Kidney epithelial cell (primary cell): ENCODE measurements around the gene HOATZ. TPM values are rescaled to one million over a fixed set of nuclear protein-coding genes. Genes with fewer than 3 reads are reported as not detected.
A peak's percentile ranks its signal among the peaks of the same experiment; 100 is the strongest.

ENCODE experiments used
- DNase-seq: peaks from one replicate; pipeline ENCODE4 v3.0.0-alpha.2; 2010; ENCODE audit warnings: low read depth
- H3K27me3 ChIP-seq: 2 replicates; pipeline ENCODE4 v1.6.0; 2011; ENCODE audit warnings: low read length; ENCODE audit not compliant: control insufficient read depth, insufficient read depth
- H3K36me3 ChIP-seq: 2 replicates; pipeline ENCODE4 v1.5.1; 2011; ENCODE audit warnings: low read length; ENCODE audit not compliant: control insufficient read depth, insufficient read depth
- H3K4me3 ChIP-seq: 2 replicates; pipeline ENCODE4 v1.5.1; 2011; ENCODE audit warnings: low read depth, mild to moderate bottlenecking, control low read depth, low read length
- total RNA-seq: library from RNA; depleted of rRNA; stranded (reverse); fragments of >200 nt; gene quantifications from 2 replicates; pipeline ENCODE4 v1.2.3, GENCODE V29; 2015
- TF ChIP-seq, protein P1 (sequence below): IDR thresholded peaks from 2 replicates; pipeline ENCODE4 v1.5.1; 2011; ENCODE audit warnings: mild to moderate bottlenecking, moderate library complexity, low read length, control low read depth, inconsistent platforms; ENCODE audit not compliant: insufficient read depth, poor library complexity, severe bottlenecking

HOATZ gene
- not detected in 2 replicates for total RNA-seq

DNA sequence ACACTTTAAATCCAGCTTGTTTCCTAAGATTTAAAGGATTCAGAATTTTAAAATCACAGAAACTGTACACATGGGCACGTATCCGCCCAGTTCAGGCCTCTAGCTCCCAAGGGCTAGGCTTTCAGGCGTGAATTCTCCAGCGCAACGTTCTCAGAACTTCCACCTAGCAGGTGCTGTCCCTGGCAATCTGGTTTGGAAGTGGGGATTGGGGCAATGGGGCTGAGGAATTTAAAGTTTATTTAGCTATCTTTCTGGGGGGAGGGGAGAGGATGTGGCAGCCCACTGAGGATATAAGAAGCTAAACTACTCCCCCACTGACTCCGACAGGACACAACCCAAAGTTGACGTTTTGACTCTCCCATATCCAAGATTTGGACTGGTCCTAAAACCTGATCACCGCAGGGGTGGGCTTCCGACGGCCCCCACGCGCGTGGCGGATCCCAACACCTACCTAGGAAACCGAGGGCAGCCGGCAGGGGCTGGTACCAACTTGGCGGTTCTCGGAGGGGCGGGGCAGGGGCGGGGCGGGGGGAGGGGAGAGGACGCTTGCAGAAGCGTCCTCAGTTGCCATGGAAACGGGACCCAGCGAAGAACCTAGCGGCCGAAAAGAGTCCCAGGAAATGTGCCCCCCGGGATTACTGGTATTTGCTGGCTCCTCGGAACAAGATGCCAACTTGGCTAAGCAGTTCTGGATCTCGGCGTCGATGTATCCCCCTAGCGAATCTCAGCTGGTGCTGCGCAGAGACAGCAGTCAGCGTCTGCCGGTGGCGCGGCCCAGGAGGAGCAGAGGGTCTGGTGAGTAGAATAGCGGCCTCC is at the start of gene HOATZ:
HOATZ (plus strand) TSS at position 563 of the 816 bp plus-strand sequence; CDS start at position 570, 7 bp downstream.
- TF ChIP-seq, protein P1, sequence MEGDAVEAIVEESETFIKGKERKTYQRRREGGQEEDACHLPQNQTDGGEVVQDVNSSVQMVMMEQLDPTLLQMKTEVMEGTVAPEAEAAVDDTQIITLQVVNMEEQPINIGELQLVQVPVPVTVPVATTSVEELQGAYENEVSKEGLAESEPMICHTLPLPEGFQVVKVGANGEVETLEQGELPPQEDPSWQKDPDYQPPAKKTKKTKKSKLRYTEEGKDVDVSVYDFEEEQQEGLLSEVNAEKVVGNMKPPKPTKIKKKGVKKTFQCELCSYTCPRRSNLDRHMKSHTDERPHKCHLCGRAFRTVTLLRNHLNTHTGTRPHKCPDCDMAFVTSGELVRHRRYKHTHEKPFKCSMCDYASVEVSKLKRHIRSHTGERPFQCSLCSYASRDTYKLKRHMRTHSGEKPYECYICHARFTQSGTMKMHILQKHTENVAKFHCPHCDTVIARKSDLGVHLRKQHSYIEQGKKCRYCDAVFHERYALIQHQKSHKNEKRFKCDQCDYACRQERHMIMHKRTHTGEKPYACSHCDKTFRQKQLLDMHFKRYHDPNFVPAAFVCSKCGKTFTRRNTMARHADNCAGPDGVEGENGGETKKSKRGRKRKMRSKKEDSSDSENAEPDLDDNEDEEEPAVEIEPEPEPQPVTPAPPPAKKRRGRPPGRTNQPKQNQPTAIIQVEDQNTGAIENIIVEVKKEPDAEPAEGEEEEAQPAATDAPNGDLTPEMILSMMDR: peak; percentile 15
- peak within 1 kb of the TSS; percentile 36 for H3K4me3 ChIP-seq
- DNase-seq: no peak

DNA sequence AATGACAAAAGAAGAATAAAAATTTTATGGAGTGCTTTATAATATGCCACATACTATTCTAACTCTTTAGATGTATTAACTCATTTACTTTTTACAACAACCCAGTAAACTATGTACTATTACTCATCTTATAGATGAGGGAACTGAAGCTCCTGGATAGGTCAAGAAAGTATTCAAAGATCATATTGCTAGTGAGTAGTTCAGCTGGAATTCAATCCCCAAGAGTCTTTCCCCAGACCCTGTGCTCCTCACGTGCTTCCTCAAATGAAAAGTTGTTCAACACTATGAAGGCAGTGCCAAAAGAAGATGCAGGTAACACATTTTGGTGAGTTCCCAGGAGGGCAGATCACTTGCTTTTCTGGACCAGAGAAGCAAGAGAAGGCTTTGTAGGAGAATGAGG is 49.2 kb upstream of the HOATZ start:
- H3K27me3 ChIP-seq: no peaks in the 10 kb centered on the region
- no peak overlapping the region for H3K4me3 ChIP-seq
- no peak for DNase-seq
- no peaks in the 10 kb centered on the region for H3K36me3 ChIP-seq
- TF ChIP-seq, protein P1: no peak

More for the DNA sequence above, at the start of gene HOATZ:
- Histone ChIP-seq H3K27me3 (peaks cover 8% of the 10 kb centered on the region), H3K36me3 (no peaks in the 10 kb centered on the region)

DNA sequence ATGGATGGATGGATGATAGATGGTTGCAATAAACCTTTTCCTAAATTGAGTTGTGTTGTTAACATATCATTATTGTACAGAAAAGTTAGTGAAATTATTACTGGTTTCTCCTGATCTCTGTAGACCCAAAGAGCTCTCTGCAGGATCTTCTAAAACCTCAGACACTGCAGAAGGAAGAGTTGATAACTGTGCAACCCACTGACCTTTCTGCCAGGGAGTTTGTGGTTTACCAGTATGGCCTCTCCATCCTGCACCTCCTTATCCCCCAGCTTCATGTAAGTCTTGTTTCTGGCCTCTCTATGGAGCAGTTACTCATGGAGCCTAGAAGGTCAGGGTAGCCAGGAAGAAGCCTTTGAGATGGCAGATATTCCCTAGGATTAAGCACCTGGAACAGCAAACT is 48.0 kb upstream of the HOATZ start:
- TF ChIP-seq, protein P1: no peak
- Histone ChIP-seq H3K4me3 (no peak overlapping the region), H3K36me3 (no peaks in the 10 kb centered on the region), H3K27me3 (no peaks in the 10 kb centered on the region)
- no peak for DNase-seq

DNA sequence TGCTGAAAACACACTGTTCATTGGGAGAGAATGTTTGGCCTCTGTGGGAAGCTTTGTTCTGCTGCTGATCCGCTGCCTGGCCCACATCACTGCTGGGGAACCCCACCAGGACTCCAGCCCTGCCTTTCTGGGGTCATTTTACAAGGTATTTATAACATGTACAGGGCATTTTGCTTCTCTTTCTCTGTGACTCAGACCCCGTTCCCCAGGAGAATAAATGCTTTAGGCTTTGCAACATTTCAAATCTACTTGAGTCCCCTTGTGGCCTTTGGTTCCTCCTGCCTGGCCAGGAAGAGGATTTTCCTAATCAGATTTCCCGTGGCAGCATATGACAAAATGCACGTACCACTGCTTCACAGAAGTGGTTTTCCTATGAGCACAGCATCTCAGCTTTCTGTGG is 45.4 kb upstream of the HOATZ start:
- Histone ChIP-seq H3K4me3 (no peak overlapping the region), H3K27me3 (no peaks in the 10 kb centered on the region), H3K36me3 (no peaks in the 10 kb centered on the region)
- TF ChIP-seq, protein P1: no peak
- DNase-seq: no peak

DNA sequence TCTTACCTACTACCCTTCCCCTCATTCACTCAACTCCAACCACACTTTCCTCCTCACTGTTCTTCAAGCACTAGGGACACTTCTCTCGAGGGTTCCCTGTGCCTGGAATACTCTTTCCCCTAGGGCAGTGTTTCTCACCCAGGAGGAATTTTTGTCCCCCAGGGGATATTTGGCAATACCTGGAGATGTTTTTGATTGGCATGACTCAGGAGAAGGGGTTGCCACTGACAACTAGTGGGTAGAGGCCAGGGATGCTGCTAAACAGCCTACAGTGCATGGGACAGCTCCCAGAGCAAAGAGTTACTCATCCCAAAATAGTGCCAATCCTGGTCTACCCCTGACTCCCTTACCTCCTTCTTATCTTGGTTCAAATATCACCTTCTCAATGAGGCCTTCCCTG is 42.4 kb upstream of the HOATZ start:
- H3K4me3 ChIP-seq: no peak overlapping the region
- no peak for DNase-seq
- TF ChIP-seq, protein P1: no peak

DNA sequence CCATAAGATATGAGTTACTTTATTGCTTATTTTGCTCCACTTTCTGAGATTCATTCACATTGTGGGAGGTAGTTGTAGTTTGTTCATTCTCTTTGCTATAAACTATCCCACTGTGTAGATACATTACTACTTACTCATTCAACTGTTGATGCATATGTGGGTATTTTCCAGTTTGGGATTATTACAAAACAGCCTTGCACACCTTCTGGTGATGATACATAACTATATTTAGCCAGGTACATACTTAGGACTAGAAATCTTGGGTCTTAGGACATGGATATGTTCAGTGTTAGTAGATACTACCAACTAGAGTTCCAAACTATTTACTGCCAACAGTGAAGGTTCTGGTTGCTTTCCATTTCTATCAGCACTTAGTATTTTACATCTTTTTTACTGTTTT is 40.1 kb upstream of the HOATZ start:
- no peak for DNase-seq
- TF ChIP-seq, protein P1: no peak
- no peaks in the 10 kb centered on the region for H3K36me3 ChIP-seq
- no peak overlapping the region for H3K4me3 ChIP-seq
- H3K27me3 ChIP-seq: no peaks in the 10 kb centered on the region

More for the DNA sequence above, 42.4 kb upstream of the HOATZ start:
- Histone ChIP-seq H3K36me3 (no peaks in the 10 kb centered on the region), H3K27me3 (no peaks in the 10 kb centered on the region)
